Measurements from ENCODE around the gene NFAT5.
"Not testable (repeated sequence)": the region's sequence is repeated elsewhere in the genome, so short reads cannot be mapped to it uniquely, and the experiment has no call there.

NFAT5 gene

GRCh38 chr16:69706256-69706974, 140.6 kb downstream of the NFAT5 start:
- DNase-seq (ENCODE audit: low read depth in 2 of 2) = no peak

- no peak for DNase-seq (ENCODE audit: low read depth in 2 of 2)
These were observed 141.2 kb downstream of the NFAT5 start for GRCh38 chr16:69706975-69707340.

- no peak for DNase-seq (ENCODE audit: low read depth in 2 of 2)
These were observed 142.3 kb downstream of the NFAT5 start for GRCh38 chr16:69707920-69708683.

- no peak for DNase-seq (ENCODE audit: low read depth in 2 of 2)
These were observed 143.8 kb downstream of the NFAT5 start for GRCh38 chr16:69709456-69710084.

GRCh38 chr16:69711115-69711740, 145.5 kb downstream of the NFAT5 start:
- DNase-seq (ENCODE audit: low read depth in 2 of 2) = no peak

GRCh38 chr16:69712277-69712676, 146.5 kb downstream of the NFAT5 start:
- DNase-seq (ENCODE audit: low read depth in 2 of 2) = no peak

- no peak for DNase-seq (ENCODE audit: low read depth in 2 of 2)
These were observed 147.3 kb downstream of the NFAT5 start for GRCh38 chr16:69712914-69713581.

GRCh38 chr16:69717066-69717465, 151.3 kb downstream of the NFAT5 start:
- no peak for DNase-seq (ENCODE audit: low read depth in 2 of 2)

GRCh38 chr16:69718111-69718764, 152.5 kb downstream of the NFAT5 start:
- no peak for DNase-seq (ENCODE audit: low read depth in 2 of 2)

GRCh38 chr16:69720822-69721430, 155.2 kb downstream of the NFAT5 start:
- no peak for DNase-seq (ENCODE audit: low read depth in 2 of 2)

- DNase-seq (ENCODE audit: low read depth in 2 of 2) = no peak
These were observed 155.7 kb downstream of the NFAT5 start for GRCh38 chr16:69721441-69721957.

GRCh38 chr16:69724414-69724873, 158.7 kb downstream of the NFAT5 start:
- DNase-seq (ENCODE audit: low read depth in 2 of 2) = no peak

GRCh38 chr16:69724981-69725479, 159.3 kb downstream of the NFAT5 start:
- DNase-seq (ENCODE audit: low read depth in 2 of 2) = no peak

- DNase-seq (ENCODE audit: low read depth in 2 of 2) = no peak
These were observed 159.9 kb downstream of the NFAT5 start for GRCh38 chr16:69725480-69726312.

- DNase-seq (ENCODE audit: low read depth in 2 of 2) = peak; percentile 79 to 91
These were observed 160.7 kb downstream of the NFAT5 start, which contains the start of gene NQO1 for GRCh38 chr16:69726313-69727060. TSS of gene NQO1 (minus strand) at chr16:69726560. CDS start at chr16:69726439, 121 bp downstream.

- DNase-seq (ENCODE audit: low read depth in 2 of 2) = no peak
These were observed 162.1 kb downstream of the NFAT5 start for GRCh38 chr16:69727916-69728270.

- not testable (repeated sequence) for DNase-seq (ENCODE audit: low read depth in 2 of 2)
These were observed 163.3 kb downstream of the NFAT5 start for GRCh38 chr16:69729030-69729429.

- DNase-seq (ENCODE audit: low read depth in 2 of 2) = not testable (repeated sequence)
These were observed 165.5 kb downstream of the NFAT5 start for GRCh38 chr16:69731280-69731679.

GRCh38 chr16:69732101-69732500, 166.3 kb downstream of the NFAT5 start:
- no peak for DNase-seq (ENCODE audit: low read depth in 2 of 2)

Measured in stimulated activated CD4-positive, alpha-beta T cell treated with anti-CD3 and anti-CD28 coated beads, Interleukin-12 subunit alpha, Interleukin-12 subunit beta, amount 100 ng/mL, for 24 hours (primary cell).